Esophagus muscularis mucosa (tissue), 4 donors: Measurements from ENCODE around the gene CAND1.

ENCODE experiments used
- EP300 ChIP-seq: sonication (generic); formaldehyde crosslinking; IDR thresholded peaks from one replicate; pipeline ENCODE4 v1.6.1; 2017; ENCODE audit warnings: antibody characterized with exemption
- POLR2A ChIP-seq: fragments of 450-650 bp; IDR thresholded peaks from one replicate; pipeline ENCODE4 v1.6.1; 2017; ENCODE audit warnings: antibody characterized with exemption, moderate library complexity, mild to moderate bottlenecking, low read depth
- TF ChIP-seq, protein P1 (sequence below), 3 experiments: fragments of 200-600 bp in 2 of 3; fragments of 450-650 bp in 1 of 3; sonication (generic) in 2 of 3; IDR thresholded peaks; one replicate each; pipeline ENCODE4 v1.5.1; 2017 to 2019; ENCODE audit warnings: antibody characterized with exemption in 3 of 3, mild to moderate bottlenecking in 2 of 3, moderate library complexity in 1 of 3

DNA sequence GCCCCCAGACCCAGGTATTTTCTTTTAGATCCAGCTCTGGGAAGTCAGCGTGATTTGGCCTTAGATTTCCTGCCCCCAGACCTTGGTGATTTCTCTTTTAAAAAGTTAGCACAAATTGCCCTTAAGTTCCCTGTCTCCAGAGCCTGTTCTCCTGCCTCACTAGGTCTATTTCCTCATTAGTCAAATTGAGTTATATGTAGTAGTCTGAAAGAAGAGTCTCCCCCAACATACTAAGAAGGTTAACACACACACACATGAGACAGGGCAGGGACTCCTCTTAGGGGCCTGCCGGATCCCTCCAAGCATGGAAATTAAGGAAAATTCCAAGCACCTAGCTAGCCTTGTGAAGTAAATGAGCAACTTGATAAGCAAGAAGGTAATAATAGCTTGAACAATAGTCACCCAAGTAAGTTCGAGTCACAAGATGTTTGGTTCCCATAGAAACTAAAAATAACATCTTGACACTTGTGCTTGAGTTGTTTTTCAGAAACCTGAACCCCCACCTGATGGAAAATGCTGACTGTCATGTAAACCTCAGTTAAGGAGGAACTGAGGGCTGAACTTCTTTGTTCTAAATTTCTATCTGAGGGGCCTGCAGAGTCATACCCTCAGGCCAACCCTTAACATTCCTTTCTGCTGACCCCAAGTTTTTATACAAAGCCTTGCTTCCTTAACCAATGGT, 51.6 kb downstream of the CAND1 start:
- TF ChIP-seq, protein P1, sequence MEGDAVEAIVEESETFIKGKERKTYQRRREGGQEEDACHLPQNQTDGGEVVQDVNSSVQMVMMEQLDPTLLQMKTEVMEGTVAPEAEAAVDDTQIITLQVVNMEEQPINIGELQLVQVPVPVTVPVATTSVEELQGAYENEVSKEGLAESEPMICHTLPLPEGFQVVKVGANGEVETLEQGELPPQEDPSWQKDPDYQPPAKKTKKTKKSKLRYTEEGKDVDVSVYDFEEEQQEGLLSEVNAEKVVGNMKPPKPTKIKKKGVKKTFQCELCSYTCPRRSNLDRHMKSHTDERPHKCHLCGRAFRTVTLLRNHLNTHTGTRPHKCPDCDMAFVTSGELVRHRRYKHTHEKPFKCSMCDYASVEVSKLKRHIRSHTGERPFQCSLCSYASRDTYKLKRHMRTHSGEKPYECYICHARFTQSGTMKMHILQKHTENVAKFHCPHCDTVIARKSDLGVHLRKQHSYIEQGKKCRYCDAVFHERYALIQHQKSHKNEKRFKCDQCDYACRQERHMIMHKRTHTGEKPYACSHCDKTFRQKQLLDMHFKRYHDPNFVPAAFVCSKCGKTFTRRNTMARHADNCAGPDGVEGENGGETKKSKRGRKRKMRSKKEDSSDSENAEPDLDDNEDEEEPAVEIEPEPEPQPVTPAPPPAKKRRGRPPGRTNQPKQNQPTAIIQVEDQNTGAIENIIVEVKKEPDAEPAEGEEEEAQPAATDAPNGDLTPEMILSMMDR (IDR thresholded peaks at IDR 0.05) = no peak
- TF ChIP-seq POLR2A = no peak
- TF ChIP-seq EP300 = no peak
